ENCODE measurements around the gene NRCAM.

NRCAM gene

DNA sequence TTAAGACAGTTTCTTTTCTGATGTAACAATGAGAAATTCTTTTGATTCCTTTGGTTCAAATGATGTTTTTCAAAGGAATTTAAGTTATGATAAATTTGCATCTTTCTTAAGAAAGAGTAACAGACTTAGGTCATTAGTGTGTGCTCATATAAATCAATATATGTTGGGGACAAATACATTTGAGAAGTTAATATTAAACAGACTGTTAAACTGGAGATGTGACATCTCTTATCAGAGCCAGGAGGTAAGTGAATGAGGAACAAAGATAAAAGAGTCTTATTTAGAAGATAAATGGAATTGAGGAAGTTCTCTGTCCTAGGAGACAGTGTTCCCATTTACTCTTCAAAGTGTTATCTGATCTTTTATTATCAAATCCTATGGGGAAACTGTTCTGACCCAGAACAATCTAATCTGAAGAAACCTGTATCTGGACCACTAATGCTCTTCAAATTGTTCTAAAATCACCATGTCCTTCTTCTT, 221.2 kb downstream of the NRCAM start:
- Histone ChIP-seq H3K9ac (ENCODE audit: low read length) (no peak overlapping the region), H3K36me3 (replicated peaks; ENCODE audit: insufficient read depth, low read length) (no peaks in the 10 kb centered on the region), H3K27ac (ENCODE audit: low read length) (no peak overlapping the region), H3K4me2 (ENCODE audit: low read depth, low read length) (no peak overlapping the region), H3K4me3 (ENCODE audit: low read length) (no peak overlapping the region), H3F3A (ENCODE audit: insufficient read depth, low read length) (no peaks in the 10 kb centered on the region), H3K9me2 (replicated peaks; ENCODE audit: insufficient read depth, low read length) (no peaks in the 10 kb centered on the region), H2AFZ (ENCODE audit: low read length) (no peak overlapping the region), H4K20me1 (ENCODE audit: insufficient read depth, low read length) (no peaks in the 10 kb centered on the region), H3K27me3 (replicated peaks; ENCODE audit: insufficient read depth, low read length) (no peaks in the 10 kb centered on the region), H3K79me2 (ENCODE audit: low read length) (no peaks in the 10 kb centered on the region), H3K9me3 (replicated peaks; ENCODE audit: insufficient read depth, low read length) (no peaks in the 10 kb centered on the region), H3K4me1 (ENCODE audit: low read length) (peaks cover 15% of the 10 kb centered on the region)
- TF ChIP-seq EZH2phosphoT487 (IDR thresholded peaks at IDR 0.05; ENCODE audit: low read length) = no peak
- TF ChIP-seq EZH2 (optimal IDR thresholded peaks at IDR 0.05; ENCODE audit: low read depth, low read length) = no peak
- TF ChIP-seq, protein P1, sequence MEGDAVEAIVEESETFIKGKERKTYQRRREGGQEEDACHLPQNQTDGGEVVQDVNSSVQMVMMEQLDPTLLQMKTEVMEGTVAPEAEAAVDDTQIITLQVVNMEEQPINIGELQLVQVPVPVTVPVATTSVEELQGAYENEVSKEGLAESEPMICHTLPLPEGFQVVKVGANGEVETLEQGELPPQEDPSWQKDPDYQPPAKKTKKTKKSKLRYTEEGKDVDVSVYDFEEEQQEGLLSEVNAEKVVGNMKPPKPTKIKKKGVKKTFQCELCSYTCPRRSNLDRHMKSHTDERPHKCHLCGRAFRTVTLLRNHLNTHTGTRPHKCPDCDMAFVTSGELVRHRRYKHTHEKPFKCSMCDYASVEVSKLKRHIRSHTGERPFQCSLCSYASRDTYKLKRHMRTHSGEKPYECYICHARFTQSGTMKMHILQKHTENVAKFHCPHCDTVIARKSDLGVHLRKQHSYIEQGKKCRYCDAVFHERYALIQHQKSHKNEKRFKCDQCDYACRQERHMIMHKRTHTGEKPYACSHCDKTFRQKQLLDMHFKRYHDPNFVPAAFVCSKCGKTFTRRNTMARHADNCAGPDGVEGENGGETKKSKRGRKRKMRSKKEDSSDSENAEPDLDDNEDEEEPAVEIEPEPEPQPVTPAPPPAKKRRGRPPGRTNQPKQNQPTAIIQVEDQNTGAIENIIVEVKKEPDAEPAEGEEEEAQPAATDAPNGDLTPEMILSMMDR (IDR thresholded peaks at IDR 0.05; ENCODE audit: low read length) = no peak
- DNase-seq = peak; percentile 9

DNA sequence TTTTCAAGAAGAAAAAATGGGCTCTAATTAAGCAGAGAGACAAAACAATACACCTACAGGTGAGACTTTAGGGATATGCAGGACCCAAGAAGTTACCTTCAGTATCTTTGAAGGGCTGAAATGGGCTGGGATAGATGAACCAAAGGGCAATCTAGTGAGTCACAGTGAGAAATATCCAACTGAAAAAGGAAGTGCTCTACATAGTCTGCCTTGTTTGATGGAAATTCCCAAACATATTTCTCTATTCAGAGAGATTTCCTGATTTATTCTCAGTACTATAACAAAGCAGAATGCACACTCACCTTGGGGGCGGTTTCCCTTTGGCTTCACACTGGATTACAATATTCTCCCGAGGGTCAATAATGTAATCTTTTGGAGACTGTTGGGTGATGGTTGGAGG, 222.0 kb downstream of the NRCAM start:
- H3K4me2 ChIP-seq (ENCODE audit: low read depth, low read length) = no peak overlapping the region
- no peak overlapping the region for H3K4me3 ChIP-seq (ENCODE audit: low read length)
- H3K9me2 ChIP-seq (replicated peaks; ENCODE audit: insufficient read depth, low read length) = no peaks in the 10 kb centered on the region
- H3K9me3 ChIP-seq (replicated peaks; ENCODE audit: insufficient read depth, low read length) = no peaks in the 10 kb centered on the region
- H3K9ac ChIP-seq (ENCODE audit: low read length) = no peak overlapping the region
- H3K27ac ChIP-seq (ENCODE audit: low read length) = no peak overlapping the region
- no peak for DNase-seq
- no peaks in the 10 kb centered on the region for H4K20me1 ChIP-seq (ENCODE audit: insufficient read depth, low read length)
- H3K4me1 ChIP-seq (ENCODE audit: low read length) = peaks cover 15% of the 10 kb centered on the region
- no peaks in the 10 kb centered on the region for H3K79me2 ChIP-seq (ENCODE audit: low read length)
- no peak overlapping the region for H2AFZ ChIP-seq (ENCODE audit: low read length)
- no peaks in the 10 kb centered on the region for H3K36me3 ChIP-seq (replicated peaks; ENCODE audit: insufficient read depth, low read length)
- no peaks in the 10 kb centered on the region for H3F3A ChIP-seq (ENCODE audit: insufficient read depth, low read length)
- no peaks in the 10 kb centered on the region for H3K27me3 ChIP-seq (replicated peaks; ENCODE audit: insufficient read depth, low read length)
- TF ChIP-seq EZH2phosphoT487 (IDR thresholded peaks at IDR 0.05; ENCODE audit: low read length) (no peak), EZH2 (optimal IDR thresholded peaks at IDR 0.05; ENCODE audit: low read depth, low read length) (no peak)
- TF ChIP-seq, protein P1 (IDR thresholded peaks at IDR 0.05; ENCODE audit: low read length) = no peak

DNA sequence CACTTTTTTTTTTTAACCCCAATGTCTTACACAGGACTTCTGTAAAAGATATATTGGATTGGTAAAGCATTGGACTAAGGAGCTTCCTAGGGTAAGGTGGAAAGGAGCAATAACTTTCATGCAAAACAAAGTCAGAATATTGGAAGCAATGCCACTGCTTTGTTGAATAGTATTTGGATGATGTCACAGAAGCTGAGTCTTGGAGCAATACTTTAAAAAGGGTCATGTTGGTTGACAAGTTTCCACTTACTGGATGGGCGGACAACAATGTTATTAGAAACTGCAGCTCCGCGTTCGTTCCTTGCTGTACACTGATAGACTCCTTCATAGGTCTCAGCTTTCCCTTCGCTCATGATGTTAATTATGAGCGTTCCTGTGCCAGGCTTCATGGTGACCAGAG, 224.2 kb downstream of the NRCAM start:
- Histone ChIP-seq H3K9me3 (replicated peaks; ENCODE audit: insufficient read depth, low read length) (no peaks in the 10 kb centered on the region), H3K36me3 (replicated peaks; ENCODE audit: insufficient read depth, low read length) (no peaks in the 10 kb centered on the region), H3K9ac (ENCODE audit: low read length) (no peak overlapping the region), H3K27me3 (replicated peaks; ENCODE audit: insufficient read depth, low read length) (no peaks in the 10 kb centered on the region), H3K4me1 (ENCODE audit: low read length) (peaks cover 15% of the 10 kb centered on the region), H3K4me2 (ENCODE audit: low read depth, low read length) (no peak overlapping the region), H3K4me3 (ENCODE audit: low read length) (no peak overlapping the region), H3F3A (ENCODE audit: insufficient read depth, low read length) (no peaks in the 10 kb centered on the region), H3K27ac (ENCODE audit: low read length) (no peak overlapping the region), H4K20me1 (ENCODE audit: insufficient read depth, low read length) (no peaks in the 10 kb centered on the region), H2AFZ (ENCODE audit: low read length) (no peak overlapping the region), H3K9me2 (replicated peaks; ENCODE audit: insufficient read depth, low read length) (no peaks in the 10 kb centered on the region), H3K79me2 (ENCODE audit: low read length) (no peaks in the 10 kb centered on the region)
- TF ChIP-seq, protein P1 (IDR thresholded peaks at IDR 0.05; ENCODE audit: low read length) = no peak
- no peak for TF ChIP-seq EZH2phosphoT487 (IDR thresholded peaks at IDR 0.05; ENCODE audit: low read length)
- TF ChIP-seq EZH2 (optimal IDR thresholded peaks at IDR 0.05; ENCODE audit: low read depth, low read length) = no peak
- no peak for DNase-seq

Measured in MM.1S (cell line).